ENCODE measurements around the gene SRSF5.

Gene SRSF5

DNA sequence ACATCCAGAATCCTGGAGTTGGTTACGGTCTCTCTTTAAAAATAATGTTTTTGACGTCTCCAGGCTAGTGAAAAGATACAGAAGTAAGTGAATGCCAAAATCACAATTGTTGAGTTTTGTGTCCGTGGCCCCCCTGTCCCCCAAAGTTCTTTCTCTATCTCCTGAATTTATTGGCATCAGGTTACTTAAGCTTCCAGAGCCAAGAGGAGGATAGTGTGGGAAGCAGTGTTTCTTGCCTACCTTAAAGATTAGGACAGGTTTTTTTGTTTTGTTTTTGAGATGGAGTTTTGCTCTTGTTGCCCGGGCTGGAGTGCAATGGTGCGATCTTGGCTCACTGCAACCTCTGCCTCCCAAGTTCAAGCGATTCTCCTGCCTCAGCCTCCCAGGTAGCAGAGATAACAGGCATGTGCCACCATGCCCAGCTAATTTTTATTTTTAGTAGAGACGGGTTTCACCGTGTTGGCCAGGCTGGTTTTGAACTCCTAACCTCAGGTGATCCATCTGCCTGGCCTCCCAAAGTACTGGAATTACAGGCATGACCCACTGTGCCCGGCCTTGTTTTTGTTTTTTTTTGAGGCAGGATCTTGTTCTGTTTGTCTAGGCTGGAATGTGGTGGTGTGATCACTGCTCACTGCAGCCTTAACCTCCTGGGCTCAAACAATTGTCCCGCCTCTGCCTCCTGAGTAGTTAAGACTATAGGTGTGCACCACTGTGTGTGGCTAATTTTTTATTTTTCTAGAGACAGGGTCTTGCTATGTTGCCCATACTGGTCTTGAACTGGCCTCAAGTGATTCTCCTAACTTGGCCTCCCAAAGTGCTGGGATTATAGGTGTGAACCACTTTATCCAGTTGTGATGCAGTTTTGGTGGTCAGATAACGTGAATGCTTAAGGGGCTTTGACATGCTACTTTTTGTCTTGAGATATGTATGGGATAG is 5.4 kb downstream of the SRSF5 start:
- Histone ChIP-seq H3K9ac (ENCODE audit: low read depth, low read length, poor library complexity) (no peak overlapping the region), H3K4me3 (ENCODE audit: low read length in 2 of 2) (no peak overlapping the region), H3K18ac (ENCODE audit: low read length) (no peak overlapping the region), H3K4me1 (ENCODE audit: control insufficient read depth in 2 of 2, insufficient read depth in 1 of 2, low read depth in 1 of 2, low read length in 2 of 2) (peaks cover 8 to 9% of the 10 kb centered on the region in 2 donors), H3K79me1 (ENCODE audit: low read depth, low read length) (peaks cover 4% of the 10 kb centered on the region), H2BK12ac (ENCODE audit: low read length) (no peak overlapping the region), H3K27ac (replicated peaks; ENCODE audit: low read length) (no peak overlapping the region), H3K36me3 (replicated peaks in 1 of 2; ENCODE audit: control insufficient read depth in 2 of 2, insufficient read depth in 2 of 2, low read length in 2 of 2) (peaks cover 43 to 96% of the 10 kb centered on the region in 2 donors), H2AK5ac (ENCODE audit: low read depth, low read length) (no peak overlapping the region), H3K27me3 (ENCODE audit: control insufficient read depth in 3 of 3, insufficient read depth in 3 of 3, low read depth in 1 of 3, low read length in 3 of 3) (no peaks in the 10 kb centered on the region), H2AFZ (ENCODE audit: low read length) (no peak overlapping the region), H3K4me2 (ENCODE audit: insufficient read depth, low read length, poor library complexity, severe bottlenecking) (no peak overlapping the region), H4K8ac (ENCODE audit: low read depth, low read length) (no peak overlapping the region), H3K14ac (ENCODE audit: low read length) (no peak overlapping the region), H2BK15ac (ENCODE audit: low read length) (no peak overlapping the region), H2BK5ac (ENCODE audit: low read length) (no peak overlapping the region), H3K23ac (ENCODE audit: low read depth, low read length, poor library complexity) (no peak overlapping the region), H3K9me3 (replicated peaks in 1 of 2; ENCODE audit: control insufficient read depth in 2 of 2, insufficient read depth in 1 of 2, low read depth in 1 of 2, low read length in 2 of 2) (no peaks in the 10 kb centered on the region), H4K91ac (ENCODE audit: low read depth, low read length, poor library complexity) (no peak overlapping the region), H2BK120ac (ENCODE audit: low read depth, low read length) (no peak overlapping the region), H3K4ac (ENCODE audit: low read length) (no peak overlapping the region)
- no peak for DNase-seq (ENCODE audit: low spot score)
- WGBS, 2 donors (ENCODE audit: extremely low coverage in 2 of 2, insufficient read length in 2 of 2, insufficient replicate concordance in 1 of 2) = no CpG with 5 or more reads among the region's 11 CpGs

DNA sequence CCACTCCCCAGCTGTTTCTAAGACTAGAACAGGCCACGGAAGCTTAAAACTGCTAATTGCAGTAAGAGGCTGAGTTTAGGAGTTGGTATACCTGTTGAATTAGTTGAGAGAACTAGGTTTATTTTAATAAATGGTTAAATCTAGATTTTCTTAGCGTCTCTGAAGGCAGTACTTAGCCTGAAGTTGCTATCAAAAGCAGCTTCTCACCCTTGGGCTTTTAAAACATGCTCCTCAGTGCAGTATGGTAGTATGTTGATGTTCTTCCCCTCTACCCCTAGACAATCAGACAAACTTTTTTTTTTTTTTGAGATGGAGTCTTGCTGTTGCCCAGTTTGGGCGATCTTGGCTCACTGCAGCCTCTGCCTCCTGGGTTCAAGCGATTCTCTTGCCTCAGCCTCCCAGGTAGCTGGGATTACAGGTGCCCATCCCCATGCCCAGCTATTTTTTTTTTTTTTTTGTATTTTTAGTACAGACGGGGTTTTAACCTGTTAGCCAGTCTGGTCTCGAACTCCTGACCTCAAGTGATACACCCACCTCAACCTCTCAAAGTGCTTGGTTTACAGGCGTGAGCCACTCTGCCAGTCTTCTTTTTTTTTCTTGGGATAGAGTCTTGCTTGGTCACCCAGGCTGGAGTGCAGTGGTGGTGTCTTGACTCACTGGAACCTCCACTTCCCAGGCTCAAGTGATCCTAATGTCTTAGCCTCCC is 6.8 kb downstream of the SRSF5 start:
- H3K4me2 ChIP-seq (ENCODE audit: insufficient read depth, low read length, poor library complexity, severe bottlenecking) = no peak overlapping the region
- H3K23ac ChIP-seq (ENCODE audit: low read depth, low read length, poor library complexity) = no peak overlapping the region
- no peak overlapping the region for H2BK5ac ChIP-seq (ENCODE audit: low read length)
- no peak for DNase-seq (ENCODE audit: low spot score)
- no peak overlapping the region for H2BK15ac ChIP-seq (ENCODE audit: low read length)
- no peak overlapping the region for H3K18ac ChIP-seq (ENCODE audit: low read length)
- H3K36me3 ChIP-seq (replicated peaks in 1 of 2; ENCODE audit: control insufficient read depth in 2 of 2, insufficient read depth in 2 of 2, low read length in 2 of 2) = peaks cover 43 to 100% of the 10 kb centered on the region in 2 donors
- no peak overlapping the region for H2AFZ ChIP-seq (ENCODE audit: low read length)
- peaks cover 3 to 5% of the 10 kb centered on the region in 2 donors for H3K4me1 ChIP-seq (ENCODE audit: control insufficient read depth in 2 of 2, insufficient read depth in 1 of 2, low read depth in 1 of 2, low read length in 2 of 2)
- H2BK12ac ChIP-seq (ENCODE audit: low read length) = no peak overlapping the region
- H4K8ac ChIP-seq (ENCODE audit: low read depth, low read length) = no peak overlapping the region
- WGBS, 2 donors (ENCODE audit: extremely low coverage in 2 of 2, insufficient read length in 2 of 2, insufficient replicate concordance in 1 of 2) = no CpG with 5 or more reads among the region's 7 CpGs
- H3K4me3 ChIP-seq (ENCODE audit: low read length in 2 of 2) = no peak overlapping the region
- H3K4ac ChIP-seq (ENCODE audit: low read length) = no peak overlapping the region
- no peaks in the 10 kb centered on the region for H3K9me3 ChIP-seq (replicated peaks in 1 of 2; ENCODE audit: control insufficient read depth in 2 of 2, insufficient read depth in 1 of 2, low read depth in 1 of 2, low read length in 2 of 2)
- H2BK120ac ChIP-seq (ENCODE audit: low read depth, low read length) = no peak overlapping the region
- H3K9ac ChIP-seq (ENCODE audit: low read depth, low read length, poor library complexity) = no peak overlapping the region
- peaks cover 4% of the 10 kb centered on the region for H3K79me1 ChIP-seq (ENCODE audit: low read depth, low read length)
- H3K27me3 ChIP-seq (ENCODE audit: control insufficient read depth in 3 of 3, insufficient read depth in 3 of 3, low read depth in 1 of 3, low read length in 3 of 3) = no peaks in the 10 kb centered on the region
- H2AK5ac ChIP-seq (ENCODE audit: low read depth, low read length) = no peak overlapping the region
- H3K27ac ChIP-seq (replicated peaks; ENCODE audit: low read length) = no peak overlapping the region
- H3K14ac ChIP-seq (ENCODE audit: low read length) = no peak overlapping the region
- no peak overlapping the region for H4K91ac ChIP-seq (ENCODE audit: low read depth, low read length, poor library complexity)

DNA sequence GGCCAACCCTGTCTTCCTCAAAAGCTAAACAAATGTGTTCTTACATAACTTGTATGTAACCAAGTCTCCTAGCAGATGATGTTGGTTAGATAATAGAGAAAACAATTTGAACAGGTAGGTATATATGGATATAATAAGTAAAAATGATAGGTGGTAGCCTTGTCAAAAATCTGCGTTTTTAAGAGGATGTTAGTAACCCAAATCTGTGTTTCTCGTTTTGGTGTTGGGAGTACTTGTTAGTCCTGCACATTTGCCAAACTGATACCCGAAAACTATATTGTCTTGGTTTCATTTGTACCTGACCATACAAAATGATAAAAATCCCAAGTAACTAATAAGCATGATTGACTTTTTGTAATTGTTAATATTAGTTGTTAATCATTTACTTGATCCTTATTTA is 8.1 kb downstream of the SRSF5 start:
- Histone ChIP-seq H3K4me2 (ENCODE audit: insufficient read depth, low read length, poor library complexity, severe bottlenecking) (no peak overlapping the region), H3K36me3 (replicated peaks in 1 of 2; ENCODE audit: control insufficient read depth in 2 of 2, insufficient read depth in 2 of 2, low read length in 2 of 2) (peaks cover 37 to 100% of the 10 kb centered on the region in 2 donors), H2BK12ac (ENCODE audit: low read length) (no peak overlapping the region), H2BK120ac (ENCODE audit: low read depth, low read length) (no peak overlapping the region), H3K27ac (replicated peaks; ENCODE audit: low read length) (no peak overlapping the region), H3K27me3 (ENCODE audit: control insufficient read depth in 3 of 3, insufficient read depth in 3 of 3, low read depth in 1 of 3, low read length in 3 of 3) (no peaks in the 10 kb centered on the region), H3K4me3 (ENCODE audit: low read length in 2 of 2) (no peak overlapping the region), H3K79me1 (ENCODE audit: low read depth, low read length) (no peaks in the 10 kb centered on the region), H3K4ac (ENCODE audit: low read length) (no peak overlapping the region), H3K14ac (ENCODE audit: low read length) (no peak overlapping the region), H3K18ac (ENCODE audit: low read length) (no peak overlapping the region), H2BK15ac (ENCODE audit: low read length) (no peak overlapping the region), H3K9ac (ENCODE audit: low read depth, low read length, poor library complexity) (no peak overlapping the region), H3K23ac (ENCODE audit: low read depth, low read length, poor library complexity) (no peak overlapping the region), H3K9me3 (replicated peaks in 1 of 2; ENCODE audit: control insufficient read depth in 2 of 2, insufficient read depth in 1 of 2, low read depth in 1 of 2, low read length in 2 of 2) (no peaks in the 10 kb centered on the region), H3K4me1 (ENCODE audit: control insufficient read depth in 2 of 2, insufficient read depth in 1 of 2, low read depth in 1 of 2, low read length in 2 of 2) (no peaks in the 10 kb centered on the region), H2AK5ac (ENCODE audit: low read depth, low read length) (no peak overlapping the region), H2BK5ac (ENCODE audit: low read length) (no peak overlapping the region), H2AFZ (ENCODE audit: low read length) (no peak overlapping the region), H4K8ac (ENCODE audit: low read depth, low read length) (no peak overlapping the region), H4K91ac (ENCODE audit: low read depth, low read length, poor library complexity) (no peak overlapping the region)
- DNase-seq (ENCODE audit: low spot score) = no peak
- WGBS, 2 donors (ENCODE audit: extremely low coverage in 2 of 2, insufficient read length in 2 of 2, insufficient replicate concordance in 1 of 2) = no CpG with 5 or more reads among the region's 3 CpGs

DNA sequence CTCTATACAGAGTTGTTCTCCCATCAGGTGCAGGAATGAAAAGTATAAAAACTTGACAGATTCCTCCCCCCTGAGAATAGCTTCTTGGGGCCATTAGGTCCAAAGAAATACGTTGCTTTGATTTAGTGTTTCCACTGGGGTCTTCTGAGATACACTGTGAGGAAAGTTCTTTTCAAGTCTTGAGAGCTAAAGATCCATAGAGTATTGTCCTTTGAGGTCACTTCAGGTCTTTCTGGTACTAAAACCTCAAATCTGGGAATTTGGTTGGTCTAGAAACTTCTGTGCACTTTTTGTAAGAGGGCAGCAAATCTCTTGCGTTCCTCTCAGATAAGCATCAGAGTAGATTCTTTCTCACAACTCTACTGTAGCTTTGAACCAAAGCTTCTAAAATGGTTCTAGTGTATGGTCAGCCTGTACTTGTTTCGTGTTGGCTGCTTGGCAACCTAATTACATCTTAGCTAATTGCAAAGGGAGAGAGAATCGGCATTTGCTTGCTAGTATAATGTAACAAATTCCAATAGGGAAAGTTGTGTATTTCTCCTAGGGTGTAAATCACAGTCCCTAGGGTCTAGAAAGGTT is 10.0 kb downstream of the SRSF5 start:
- H3K27me3 ChIP-seq (ENCODE audit: control insufficient read depth in 3 of 3, insufficient read depth in 3 of 3, low read depth in 1 of 3, low read length in 3 of 3) = peaks cover 0 to 1% (median 0%) of the 10 kb centered on the region in 3 experiments
- no peak overlapping the region for H3K9ac ChIP-seq (ENCODE audit: low read depth, low read length, poor library complexity)
- no peak overlapping the region for H3K27ac ChIP-seq (replicated peaks; ENCODE audit: low read length)

More for the DNA sequence above, 10.0 kb downstream of the SRSF5 start:
- H2AK5ac ChIP-seq (ENCODE audit: low read depth, low read length) = no peak overlapping the region
- no peak overlapping the region for H3K23ac ChIP-seq (ENCODE audit: low read depth, low read length, poor library complexity)
- no peaks in the 10 kb centered on the region for H3K9me3 ChIP-seq (replicated peaks in 1 of 2; ENCODE audit: control insufficient read depth in 2 of 2, insufficient read depth in 1 of 2, low read depth in 1 of 2, low read length in 2 of 2)
- no peak overlapping the region for H4K91ac ChIP-seq (ENCODE audit: low read depth, low read length, poor library complexity)
- H3K4me2 ChIP-seq (ENCODE audit: insufficient read depth, low read length, poor library complexity, severe bottlenecking) = no peak overlapping the region
- H2BK15ac ChIP-seq (ENCODE audit: low read length) = no peak overlapping the region
- H3K14ac ChIP-seq (ENCODE audit: low read length) = no peak overlapping the region
- H3K18ac ChIP-seq (ENCODE audit: low read length) = no peak overlapping the region
- H3K4ac ChIP-seq (ENCODE audit: low read length) = no peak overlapping the region
- no peak overlapping the region for H4K8ac ChIP-seq (ENCODE audit: low read depth, low read length)
- DNase-seq (ENCODE audit: low spot score) = no peak
- no peak overlapping the region for H3K4me3 ChIP-seq (ENCODE audit: low read length in 2 of 2)
- H2AFZ ChIP-seq (ENCODE audit: low read length) = no peak overlapping the region
- no peak overlapping the region for H2BK5ac ChIP-seq (ENCODE audit: low read length)
- H3K79me1 ChIP-seq (ENCODE audit: low read depth, low read length) = no peaks in the 10 kb centered on the region
- no peaks in the 10 kb centered on the region for H3K4me1 ChIP-seq (ENCODE audit: control insufficient read depth in 2 of 2, insufficient read depth in 1 of 2, low read depth in 1 of 2, low read length in 2 of 2)
- H2BK120ac ChIP-seq (ENCODE audit: low read depth, low read length) = no peak overlapping the region
- no CpG with 5 or more reads among the region's 4 CpGs for WGBS, 2 donors (ENCODE audit: extremely low coverage in 2 of 2, insufficient read length in 2 of 2, insufficient replicate concordance in 1 of 2)
- H2BK12ac ChIP-seq (ENCODE audit: low read length) = no peak overlapping the region
- H3K36me3 ChIP-seq (replicated peaks in 1 of 2; ENCODE audit: control insufficient read depth in 2 of 2, insufficient read depth in 2 of 2, low read length in 2 of 2) = peaks cover 29 to 97% of the 10 kb centered on the region in 2 donors

Data from neuronal stem cell (in vitro differentiated cells).